SK-N-MC (cell line): ENCODE data around the gene RIMBP2.

Experiments used
- EZH2 ChIP-seq: fragments of 200-600 bp; sonication (generic); IDR thresholded peaks from one replicate; pipeline ENCODE4 v1.6.1; 2017; ENCODE audit warnings: antibody characterized with exemption
- FOXP2 ChIP-seq: optimal IDR thresholded peaks from 2 replicates; pipeline ENCODE3; 2011; ENCODE audit warnings: mild to moderate bottlenecking, moderate library complexity; ENCODE audit not compliant: insufficient read depth; ENCODE audit errors: extremely low read length, control extremely low read depth
- POLR2AphosphoS5 ChIP-seq: IDR thresholded peaks from 2 replicates; pipeline ENCODE4 v1.6.1; 2012; ENCODE audit warnings: mild to moderate bottlenecking, low read depth, low read length, borderline replicate concordance

DNA sequence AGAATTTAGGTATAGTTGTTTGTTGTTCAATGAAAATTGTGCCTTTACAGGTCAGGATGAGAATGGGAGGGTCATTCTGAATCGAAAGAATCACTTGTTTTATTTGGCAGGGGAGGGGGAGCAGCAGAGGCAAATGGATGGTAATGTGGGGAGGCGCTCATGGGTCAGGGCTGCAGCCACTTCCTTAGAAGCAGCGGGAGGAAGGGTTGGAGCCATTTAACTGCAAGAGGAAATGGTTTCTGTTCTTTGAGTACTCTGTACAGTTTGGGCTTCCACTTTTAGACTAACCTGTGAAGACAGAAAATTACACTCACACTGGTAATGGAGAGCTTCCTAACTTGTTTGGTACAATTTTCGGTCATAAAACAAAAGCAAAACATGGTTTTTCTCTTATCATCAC is 321.2 kb downstream of the RIMBP2 start:
- TF ChIP-seq POLR2AphosphoS5 = no peak
- TF ChIP-seq FOXP2 = no peak
- TF ChIP-seq EZH2 = no peak
